ENCODE data around the gene MMP23B.
"Not testable (repeated sequence)": the region's sequence is repeated elsewhere in the genome, so short reads cannot be mapped to it uniquely, and the experiment has no call there.

Gene MMP23B

GRCh38 chr1:1671365-1672119, 39.6 kb downstream of the MMP23B start:
- no peak for DNase-seq

- DNase-seq, result no peak
These were observed 40.4 kb downstream of the MMP23B start for GRCh38 chr1:1672181-1672965.

- not testable (repeated sequence) for DNase-seq
These were observed 42.8 kb downstream of the MMP23B start for GRCh38 chr1:1674806-1675205.

- DNase-seq, result not testable (repeated sequence)
These were observed 43.2 kb downstream of the MMP23B start for GRCh38 chr1:1675218-1675617.

- not testable (repeated sequence) for DNase-seq
These were observed 44.1 kb downstream of the MMP23B start for GRCh38 chr1:1676087-1676486.

GRCh38 chr1:1677718-1678580, 46.0 kb downstream of the MMP23B start:
- DNase-seq, result no peak

GRCh38 chr1:1678581-1679380, 46.8 kb downstream of the MMP23B start:
- no peak for DNase-seq

- no peak for DNase-seq
These were observed 48.3 kb downstream of the MMP23B start for GRCh38 chr1:1680031-1680911.

- DNase-seq, result no peak
These were observed 48.9 kb downstream of the MMP23B start for GRCh38 chr1:1680912-1681273.

- DNase-seq, result no peak
These were observed 51.3 kb downstream of the MMP23B start for GRCh38 chr1:1683104-1683905.

Data from amniotic stem cell (primary cell).